GM19328 (cell line): ENCODE measurements around the gene LHFPL3.

Experiments used
- ATAC-seq: cut with Tn5 transposase; IDR thresholded peaks from one replicate; pipeline ENCODE4 v1.9.1; 2021; ENCODE audit warnings: mild to moderate bottlenecking, moderate library complexity; ENCODE audit not compliant: unreplicated experiment

The LHFPL3 gene

DNA sequence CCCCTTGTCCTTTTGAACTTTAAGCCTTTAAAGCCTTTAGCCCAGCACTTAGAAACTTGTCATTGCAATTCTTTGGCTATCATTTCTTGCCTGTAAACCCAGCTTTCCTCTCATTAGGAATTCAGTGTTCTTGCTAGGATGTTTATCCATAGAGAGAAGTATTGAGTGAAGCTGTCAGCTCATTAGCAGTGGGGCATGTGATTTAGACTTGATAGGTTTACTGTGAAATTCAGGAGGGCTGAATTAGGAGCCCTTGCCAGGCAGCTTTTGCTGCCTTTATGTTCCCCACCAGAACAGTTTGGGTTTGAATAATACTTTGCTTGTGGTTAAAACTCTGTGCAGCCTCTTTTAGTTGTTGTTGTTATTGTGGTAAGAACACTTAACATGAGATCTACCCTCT, 39.5 kb downstream of the LHFPL3 start:
- no peak for ATAC-seq

DNA sequence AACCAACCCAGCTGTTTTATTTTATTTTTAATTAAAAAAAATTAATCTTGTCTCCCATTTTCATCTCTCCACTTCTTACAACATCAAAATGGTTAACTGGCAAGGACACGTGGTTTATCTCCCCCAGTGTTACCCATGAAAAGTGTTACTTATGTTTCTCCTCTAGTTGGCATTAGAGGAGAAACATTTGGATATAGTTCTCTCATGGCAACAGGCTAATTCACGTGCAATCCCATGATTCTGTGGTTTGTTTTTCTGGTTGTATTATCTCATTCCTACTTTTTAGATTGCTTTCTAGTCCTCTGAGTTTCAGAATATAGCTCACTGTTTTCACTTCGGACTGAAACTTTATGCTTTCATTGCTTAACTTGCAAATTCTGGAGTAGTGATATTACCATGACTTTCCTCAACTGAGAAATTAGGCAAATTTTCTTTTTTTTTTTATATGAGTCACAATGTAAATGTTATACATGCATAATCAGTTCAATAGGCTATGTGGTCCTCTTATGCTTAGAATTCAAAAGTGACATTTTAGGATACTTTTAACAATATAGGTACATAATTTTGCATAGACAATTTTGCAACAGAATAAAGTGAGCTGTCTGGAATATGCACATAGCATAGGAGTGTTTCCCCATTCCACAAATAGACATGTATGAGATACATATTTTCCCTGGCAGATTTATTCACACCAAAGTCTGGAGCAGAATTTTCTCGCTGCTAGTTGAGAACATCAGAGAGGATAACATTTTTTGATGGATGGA, 43.0 kb downstream of the LHFPL3 start:
- ATAC-seq: no peak

DNA sequence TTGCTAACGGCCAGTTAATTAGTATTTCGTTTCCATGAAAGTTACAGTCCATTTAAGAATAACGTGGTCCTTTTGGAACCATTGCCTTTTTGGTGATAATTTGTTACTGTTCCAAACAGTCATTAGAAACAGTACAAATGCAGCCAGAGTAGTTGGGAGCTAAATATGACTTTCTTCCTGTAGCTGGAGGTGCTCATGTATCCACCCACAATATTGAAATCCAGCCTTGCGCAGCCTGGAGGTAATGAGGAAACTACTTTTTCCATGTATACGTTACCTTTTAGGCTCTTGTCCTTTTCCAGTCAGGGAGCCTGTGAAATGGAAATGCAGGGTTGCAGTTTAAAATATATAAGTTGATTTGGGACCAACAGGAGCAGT, 43.6 kb downstream of the LHFPL3 start:
- ATAC-seq: no peak

DNA sequence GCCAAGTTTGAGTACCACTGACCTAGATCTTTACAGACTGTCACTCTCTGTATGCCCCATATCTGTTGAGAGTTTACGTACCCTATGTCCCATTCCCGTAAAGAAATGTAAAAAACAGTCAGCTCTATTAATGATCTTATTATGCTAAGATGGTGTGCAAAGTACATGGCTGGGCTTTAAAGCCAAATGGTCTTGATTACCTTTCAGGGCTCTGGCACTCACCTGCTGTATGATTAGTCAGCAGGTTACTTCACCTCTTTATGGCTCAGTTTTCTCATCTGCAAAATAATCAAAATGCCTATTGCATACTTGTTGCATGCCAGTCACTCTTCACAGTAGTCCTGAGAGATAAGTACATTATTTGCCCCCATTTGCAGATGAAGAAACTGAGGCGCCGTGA, 54.2 kb downstream of the LHFPL3 start:
- ATAC-seq: no peak

GRCh38 chr7:104386943-104387342, 58.5 kb downstream of the LHFPL3 start:
- ATAC-seq: no peak

DNA sequence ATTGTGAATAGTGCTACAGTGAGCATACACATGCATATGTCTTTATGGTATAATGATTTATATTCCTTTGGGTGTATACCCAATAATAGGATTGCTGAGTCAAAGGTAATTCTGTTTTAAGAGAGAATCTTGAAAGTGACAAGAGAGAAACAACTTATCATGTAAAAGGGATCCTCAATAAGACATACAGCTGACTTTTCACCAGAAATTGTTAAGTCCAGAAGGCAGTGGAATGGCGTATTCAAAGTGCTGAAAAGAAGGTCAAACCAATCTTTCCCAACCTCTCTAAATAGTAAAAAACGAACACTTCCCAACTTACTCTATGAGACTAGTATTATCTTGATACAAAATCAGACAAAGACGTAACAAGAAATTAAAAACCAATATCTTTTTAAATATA, 59.8 kb downstream of the LHFPL3 start:
- no peak for ATAC-seq

DNA sequence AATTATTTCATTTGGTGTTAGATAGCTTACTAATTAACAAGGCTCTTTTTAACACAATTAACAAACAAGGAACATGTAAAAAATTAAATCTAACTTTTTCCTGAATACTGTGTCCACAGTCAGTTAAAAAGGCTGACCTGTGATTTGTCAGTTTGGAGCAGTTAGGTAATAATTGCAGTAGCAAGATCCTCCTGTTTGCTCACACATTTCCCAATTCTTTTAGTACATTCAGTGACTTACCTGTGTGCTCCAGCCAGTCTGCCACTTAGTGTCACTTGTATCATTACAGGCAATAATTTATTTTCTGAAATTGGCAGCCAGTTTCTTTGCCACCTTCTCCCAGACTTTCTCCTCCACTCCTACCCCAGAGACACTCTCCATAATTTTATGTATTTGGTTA, 66.8 kb downstream of the LHFPL3 start:
- ATAC-seq: no peak

DNA sequence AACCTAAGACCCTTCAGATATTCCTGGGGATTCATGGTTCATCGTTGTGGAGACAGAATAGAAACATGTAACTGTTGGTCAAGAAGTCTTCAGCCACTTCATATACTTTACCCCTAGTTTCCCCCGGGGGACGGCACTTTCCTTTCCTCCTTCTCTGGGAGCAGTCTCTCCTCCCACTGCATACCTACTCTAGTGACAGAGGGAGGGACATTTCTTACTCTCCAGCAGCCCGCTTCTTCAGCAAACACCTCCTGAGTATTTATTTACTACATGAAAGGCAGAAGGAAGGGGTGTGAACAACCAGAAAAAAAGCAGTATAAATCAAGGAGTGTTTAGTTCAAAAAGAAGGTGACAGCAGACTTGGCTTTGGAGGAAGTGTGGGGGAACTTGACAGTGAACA, 69.0 kb downstream of the LHFPL3 start:
- ATAC-seq: no peak

- ATAC-seq: no peak
These were observed 80.0 kb downstream of the LHFPL3 start for GRCh38 chr7:104408371-104408770.

GRCh38 chr7:104410742-104411141, 82.3 kb downstream of the LHFPL3 start:
- ATAC-seq: no peak

DNA sequence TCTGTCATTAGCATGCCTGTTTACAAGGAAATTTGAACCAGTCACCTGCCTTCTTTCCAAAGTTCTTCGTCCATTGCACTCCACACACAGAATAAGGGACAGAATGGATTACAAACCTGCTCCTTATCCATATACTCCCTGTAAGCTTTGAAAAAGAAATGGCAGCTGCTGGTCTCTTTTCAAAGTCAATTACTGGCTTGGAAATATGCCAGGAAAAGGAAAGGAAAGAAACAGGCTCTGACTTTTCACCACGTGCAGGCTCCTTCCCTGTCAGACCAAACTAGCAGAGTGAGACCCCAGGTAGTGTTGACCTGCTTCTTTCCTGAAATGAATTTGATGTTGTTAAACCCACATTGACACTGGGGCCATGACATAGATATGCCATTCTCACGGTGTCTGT, 84.5 kb downstream of the LHFPL3 start:
- ATAC-seq: no peak

DNA sequence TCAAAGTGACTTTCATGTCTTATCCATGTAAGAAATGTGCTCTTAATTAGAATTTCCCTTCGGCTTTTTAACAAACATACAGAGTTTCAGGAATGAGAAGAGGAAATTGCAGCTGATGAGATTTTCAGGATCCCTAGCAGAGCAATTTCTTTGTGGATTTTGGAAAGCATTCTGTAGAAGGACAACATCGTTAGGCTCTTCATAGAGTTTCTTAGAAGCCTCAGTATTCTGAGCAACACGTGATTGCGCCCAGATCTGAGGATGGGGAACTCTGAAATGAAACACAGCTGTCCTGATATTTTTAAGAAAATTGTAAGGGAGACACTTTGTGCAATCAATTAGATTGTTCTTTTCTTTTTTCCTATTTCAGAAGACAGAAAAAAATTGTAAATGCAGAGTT, 85.8 kb downstream of the LHFPL3 start:
- ATAC-seq: no peak

- ATAC-seq: no peak
These were observed 87.3 kb downstream of the LHFPL3 start for GRCh38 chr7:104415700-104416099.

DNA sequence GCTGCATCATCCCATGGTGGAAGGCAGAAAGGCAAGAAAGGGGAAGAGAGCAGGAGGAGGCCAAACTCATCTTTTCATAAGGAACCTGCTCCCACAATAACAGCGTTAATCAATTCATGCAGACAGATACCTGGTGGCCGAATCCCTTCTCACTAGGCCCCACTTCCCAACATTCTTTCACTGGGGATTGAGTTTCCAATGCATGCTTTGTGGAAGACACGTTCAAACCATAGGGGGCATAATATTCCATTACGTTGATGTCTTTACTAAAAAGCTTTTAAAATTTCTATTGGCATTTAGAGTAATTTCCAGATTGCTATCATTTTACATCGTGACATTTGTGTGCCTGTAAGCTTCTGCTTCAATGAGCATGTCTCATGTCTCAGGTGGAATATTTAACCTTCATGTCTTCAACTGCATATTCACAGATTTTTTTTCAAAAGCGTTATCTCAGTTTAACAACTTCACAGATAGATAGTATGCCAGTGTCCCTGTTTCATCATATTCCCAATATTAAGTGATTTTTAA, 88.5 kb downstream of the LHFPL3 start:
- no peak for ATAC-seq

- ATAC-seq: no peak
These were observed 103.5 kb downstream of the LHFPL3 start for GRCh38 chr7:104431930-104432329.

GRCh38 chr7:104434129-104434528, 105.7 kb downstream of the LHFPL3 start:
- ATAC-seq: no peak

DNA sequence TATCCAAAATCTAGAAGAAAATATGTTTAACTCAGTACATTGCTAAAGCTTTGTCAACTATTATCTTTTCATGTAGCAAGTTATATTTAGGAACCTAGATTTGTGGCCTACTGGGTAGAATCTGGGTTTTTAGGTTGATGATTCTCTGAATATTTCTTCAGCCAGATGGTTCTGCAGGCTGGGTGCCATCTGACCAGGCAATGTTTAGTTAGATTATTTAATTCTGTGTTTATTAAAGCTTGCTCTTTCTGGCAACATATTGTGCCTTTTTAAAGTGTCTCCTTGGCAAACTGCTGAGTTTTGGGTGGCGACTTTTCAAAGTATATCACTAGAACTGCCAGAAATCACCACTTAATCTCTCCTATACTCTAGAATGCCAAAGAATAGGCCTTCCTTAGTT, 114.1 kb downstream of the LHFPL3 start:
- no peak for ATAC-seq

- no peak for ATAC-seq
These were observed 115.6 kb downstream of the LHFPL3 start for GRCh38 chr7:104444017-104444416.

DNA sequence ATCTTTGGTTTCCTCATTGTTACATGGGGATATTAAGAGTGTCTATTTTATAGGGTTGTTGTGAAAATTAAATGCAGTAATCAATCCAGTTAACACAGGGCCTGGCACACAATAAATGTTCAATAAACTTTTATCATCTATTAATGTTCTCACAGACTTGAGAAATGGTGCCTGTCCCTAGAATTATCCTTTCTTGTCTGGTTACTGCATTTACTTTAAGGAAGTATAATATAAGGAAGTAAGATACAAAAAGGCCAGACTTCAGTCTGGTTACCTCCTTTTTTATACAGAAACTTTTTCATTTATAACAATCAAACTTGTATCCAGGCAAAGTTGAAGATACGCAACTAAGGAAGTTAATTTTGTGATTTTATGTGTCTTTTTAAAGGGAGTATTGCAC, 117.0 kb downstream of the LHFPL3 start:
- ATAC-seq: no peak

- no peak for ATAC-seq
These were observed 122.5 kb downstream of the LHFPL3 start for GRCh38 chr7:104450861-104451260.

DNA sequence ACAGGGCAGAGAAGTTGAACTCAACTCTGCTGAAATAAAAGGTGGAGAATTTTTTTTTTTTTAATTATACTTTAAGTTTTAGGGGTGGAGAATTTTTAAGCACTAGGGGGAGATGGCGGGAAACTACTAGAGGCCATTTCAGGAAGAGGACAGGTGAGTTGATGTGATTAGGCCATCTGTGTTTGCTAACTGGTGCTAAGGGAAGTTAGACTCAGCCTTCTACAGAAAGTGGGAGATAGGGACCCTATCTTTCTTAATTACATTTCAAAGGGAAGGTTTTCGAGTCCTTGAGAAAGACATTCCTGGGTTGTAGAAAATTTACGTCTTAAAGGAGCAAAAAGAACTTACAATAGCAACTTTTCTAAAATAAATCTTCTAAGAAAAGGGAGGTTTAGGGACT, 124.8 kb downstream of the LHFPL3 start:
- no peak for ATAC-seq

GRCh38 chr7:104458875-104459274, 130.5 kb downstream of the LHFPL3 start:
- no peak for ATAC-seq
